HL-60 (cell line): ENCODE data around the gene HLX.

Source experiments
- POLR2AphosphoS5 ChIP-seq: IDR thresholded peaks from 2 replicates; pipeline ENCODE4 v1.6.1; 2012; ENCODE audit warnings: low read depth
- TF ChIP-seq, protein P1 (sequence below): IDR thresholded peaks from one replicate; pipeline ENCODE4 v1.5.1; 2011; ENCODE audit warnings: low read length, control low read depth, inconsistent platforms; ENCODE audit not compliant: insufficient read depth
- TF ChIP-seq, protein P2 (sequence below): IDR thresholded peaks from 2 replicates; pipeline ENCODE4 v1.6.1; 2012; ENCODE audit warnings: low read depth; ENCODE audit not compliant: insufficient replicate concordance

DNA sequence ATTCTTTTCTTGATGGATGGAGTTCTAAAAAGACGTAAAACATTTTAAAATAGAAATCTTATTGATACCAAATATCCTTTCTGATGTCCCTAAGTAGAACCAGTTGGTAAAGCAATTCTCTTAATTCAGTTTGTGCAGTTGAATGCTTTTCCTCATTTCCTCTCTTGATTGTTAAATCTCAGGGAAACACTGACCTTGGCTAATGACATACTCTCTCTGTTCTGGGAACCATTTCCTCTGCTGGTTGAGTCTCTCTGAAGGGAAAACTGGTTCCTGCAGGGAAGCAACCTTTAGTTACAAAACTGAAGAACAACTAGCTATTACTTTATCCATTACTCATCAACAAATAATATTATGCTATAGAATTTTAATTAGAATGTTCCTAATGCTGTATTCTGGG is 36.7 kb downstream of the HLX start:
- TF ChIP-seq, protein P1, sequence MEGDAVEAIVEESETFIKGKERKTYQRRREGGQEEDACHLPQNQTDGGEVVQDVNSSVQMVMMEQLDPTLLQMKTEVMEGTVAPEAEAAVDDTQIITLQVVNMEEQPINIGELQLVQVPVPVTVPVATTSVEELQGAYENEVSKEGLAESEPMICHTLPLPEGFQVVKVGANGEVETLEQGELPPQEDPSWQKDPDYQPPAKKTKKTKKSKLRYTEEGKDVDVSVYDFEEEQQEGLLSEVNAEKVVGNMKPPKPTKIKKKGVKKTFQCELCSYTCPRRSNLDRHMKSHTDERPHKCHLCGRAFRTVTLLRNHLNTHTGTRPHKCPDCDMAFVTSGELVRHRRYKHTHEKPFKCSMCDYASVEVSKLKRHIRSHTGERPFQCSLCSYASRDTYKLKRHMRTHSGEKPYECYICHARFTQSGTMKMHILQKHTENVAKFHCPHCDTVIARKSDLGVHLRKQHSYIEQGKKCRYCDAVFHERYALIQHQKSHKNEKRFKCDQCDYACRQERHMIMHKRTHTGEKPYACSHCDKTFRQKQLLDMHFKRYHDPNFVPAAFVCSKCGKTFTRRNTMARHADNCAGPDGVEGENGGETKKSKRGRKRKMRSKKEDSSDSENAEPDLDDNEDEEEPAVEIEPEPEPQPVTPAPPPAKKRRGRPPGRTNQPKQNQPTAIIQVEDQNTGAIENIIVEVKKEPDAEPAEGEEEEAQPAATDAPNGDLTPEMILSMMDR = no peak
- TF ChIP-seq POLR2AphosphoS5 = no peak
- TF ChIP-seq, protein P2, sequence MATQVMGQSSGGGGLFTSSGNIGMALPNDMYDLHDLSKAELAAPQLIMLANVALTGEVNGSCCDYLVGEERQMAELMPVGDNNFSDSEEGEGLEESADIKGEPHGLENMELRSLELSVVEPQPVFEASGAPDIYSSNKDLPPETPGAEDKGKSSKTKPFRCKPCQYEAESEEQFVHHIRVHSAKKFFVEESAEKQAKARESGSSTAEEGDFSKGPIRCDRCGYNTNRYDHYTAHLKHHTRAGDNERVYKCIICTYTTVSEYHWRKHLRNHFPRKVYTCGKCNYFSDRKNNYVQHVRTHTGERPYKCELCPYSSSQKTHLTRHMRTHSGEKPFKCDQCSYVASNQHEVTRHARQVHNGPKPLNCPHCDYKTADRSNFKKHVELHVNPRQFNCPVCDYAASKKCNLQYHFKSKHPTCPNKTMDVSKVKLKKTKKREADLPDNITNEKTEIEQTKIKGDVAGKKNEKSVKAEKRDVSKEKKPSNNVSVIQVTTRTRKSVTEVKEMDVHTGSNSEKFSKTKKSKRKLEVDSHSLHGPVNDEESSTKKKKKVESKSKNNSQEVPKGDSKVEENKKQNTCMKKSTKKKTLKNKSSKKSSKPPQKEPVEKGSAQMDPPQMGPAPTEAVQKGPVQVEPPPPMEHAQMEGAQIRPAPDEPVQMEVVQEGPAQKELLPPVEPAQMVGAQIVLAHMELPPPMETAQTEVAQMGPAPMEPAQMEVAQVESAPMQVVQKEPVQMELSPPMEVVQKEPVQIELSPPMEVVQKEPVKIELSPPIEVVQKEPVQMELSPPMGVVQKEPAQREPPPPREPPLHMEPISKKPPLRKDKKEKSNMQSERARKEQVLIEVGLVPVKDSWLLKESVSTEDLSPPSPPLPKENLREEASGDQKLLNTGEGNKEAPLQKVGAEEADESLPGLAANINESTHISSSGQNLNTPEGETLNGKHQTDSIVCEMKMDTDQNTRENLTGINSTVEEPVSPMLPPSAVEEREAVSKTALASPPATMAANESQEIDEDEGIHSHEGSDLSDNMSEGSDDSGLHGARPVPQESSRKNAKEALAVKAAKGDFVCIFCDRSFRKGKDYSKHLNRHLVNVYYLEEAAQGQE = no peak
